Gastrocnemius medialis (tissue), 4 donors: ENCODE measurements around the gene TRAK1. TPM values are rescaled to one million over a fixed set of nuclear protein-coding genes. Genes with fewer than 3 reads are reported as not detected.

Source experiments
- ATAC-seq, 2 donors: fragments of 150-250 bp; one replicate each; pipeline ENCODE4 v1.9.1; 2016
- DNase-seq, 2 donors: peaks; one replicate each; pipeline ENCODE4 v3.0.0-alpha.2; 2019
- H3K27ac ChIP-seq, 4 donors: fragments of 200-600 bp; sonication (generic); 1 replicate in 1 of 4; 2 replicates in 3 of 4; pipeline ENCODE4 v1.5.1; 2016 to 2018; ENCODE audit warnings: mild to moderate bottlenecking in 2 of 4, moderate library complexity in 1 of 4
- H3K27me3 ChIP-seq, 3 donors: fragments of 200-600 bp; sonication (generic) in 2 of 3; 1 replicate in 1 of 3; 2 replicates in 2 of 3; pipeline versions ENCODE4 v1.5.1 to v1.6.0; 2016 to 2019; ENCODE audit warnings: mild to moderate bottlenecking in 1 of 3, moderate library complexity in 1 of 3
- H3K36me3 ChIP-seq, 2 donors: fragments of 200-600 bp; sonication (generic) in 1 of 2; one replicate each; pipeline ENCODE4 v1.5.1; 2017 to 2018
- H3K4me1 ChIP-seq, 2 donors: fragments of 200-600 bp; sonication (generic) in 1 of 2; one replicate each; pipeline ENCODE4 v1.5.1; 2016 to 2017; ENCODE audit warnings: mild to moderate bottlenecking in 2 of 2
- H3K4me3 ChIP-seq, 4 donors: fragments of 200-600 bp; sonication (generic) in 3 of 4; 1 replicate in 1 of 4; 2 replicates in 3 of 4; pipeline ENCODE4 v1.5.1; 2016 to 2019; ENCODE audit warnings: mild to moderate bottlenecking in 2 of 4
- H3K9me3 ChIP-seq, 3 donors: fragments of 200-600 bp; sonication (generic) in 2 of 3; 1 replicate in 1 of 3; 2 replicates in 2 of 3; pipeline ENCODE4 v1.5.1; 2016 to 2019
- CTCF ChIP-seq, 5 experiments: fragments of 450-650 bp in 3 of 5; fragments of 200-600 bp in 2 of 5; sonication (generic) in 2 of 5; IDR thresholded peaks in 4 of 5; conservative IDR thresholded peaks in 1 of 5; 1 replicate in 4 of 5; 2 replicates in 1 of 5; pipeline ENCODE4 v1.5.1; 2016 to 2019; ENCODE audit warnings: antibody characterized with exemption in 5 of 5, mild to moderate bottlenecking in 3 of 5, moderate library complexity in 3 of 5
- POLR2A ChIP-seq, 2 donors: fragments of 450-650 bp; IDR thresholded peaks; one replicate each; pipeline ENCODE4 v1.6.1; 2017; ENCODE audit warnings: antibody characterized with exemption in 2 of 2, mild to moderate bottlenecking in 2 of 2, moderate library complexity in 2 of 2
- in situ Hi-C, 4 donors: fragments of 200-750 bp; cut with MboI; loops; one replicate each; pipeline versions ENCODE4 v1.15.0 to v1.8.0; 2017; ENCODE audit warnings: low sequenced_read_pairs in 4 of 4
- intact Hi-C: fragments of 100-400 bp; cut with DNase I; formaldehyde crosslinking; loops from one replicate; pipeline ENCODE4 v1.15.1; 2023; ENCODE audit warnings: low total_unique reads
- total RNA-seq, 4 donors: library from RNA; depleted of rRNA; stranded (reverse); fragments of >200 nt; gene quantifications; one replicate each; pipeline versions ENCODE4 v1.1.0 to v1.2.3, GENCODE V29; 2016

TRAK1 gene
- total RNA-seq, 4 donors from 2014 or later: 59.5 to 109 (median 98.6) TPM

- TF ChIP-seq CTCF (IDR thresholded peaks at IDR 0.05 in 4 of 5, conservative IDR thresholded peaks at IDR 0.05 in 1 of 5) (no peak), POLR2A (IDR thresholded peaks at IDR 0.05) (no peak)
- ATAC-seq (no peak), DNase-seq (no peak)
- H3K27me3 ChIP-seq: no peaks in the 10 kb centered on the region
- in situ Hi-C loops: loop anchor here in 1 of 4 donors (5.0 kb wide), 1 partner anchor 82 kb away; no protein-coding TSS in a partner anchor
- no peak overlapping the region for H3K27ac ChIP-seq
- intact Hi-C loops: no loop called here
- H3K4me1 ChIP-seq: peaks cover 47 to 49% of the 10 kb centered on the region in 2 donors
- H3K9me3 ChIP-seq: no peaks in the 10 kb centered on the region
- no peak overlapping the region for H3K4me3 ChIP-seq
- H3K36me3 ChIP-seq: no peaks in the 10 kb centered on the region
These were observed 6.6 kb upstream of the TRAK1 start for GRCh38 chr3:42084586-42084985.

- in situ Hi-C loops (no loop called here), intact Hi-C loops (no loop called here)
- Histone ChIP-seq H3K27me3 (no peaks in the 10 kb centered on the region), H3K36me3 (no peaks in the 10 kb centered on the region), H3K9me3 (no peaks in the 10 kb centered on the region), H3K27ac (no peak overlapping the region), H3K4me3 (no peak overlapping the region), H3K4me1 (peaks cover 40 to 42% of the 10 kb centered on the region in 2 donors)
- no peak for TF ChIP-seq CTCF (IDR thresholded peaks at IDR 0.05 in 4 of 5, conservative IDR thresholded peaks at IDR 0.05 in 1 of 5)
- no peak for TF ChIP-seq POLR2A (IDR thresholded peaks at IDR 0.05)
- no peak for DNase-seq
- ATAC-seq: no peak
These were observed 5.3 kb upstream of the TRAK1 start for GRCh38 chr3:42085641-42086376.

- TF ChIP-seq CTCF (IDR thresholded peaks at IDR 0.05 in 4 of 5, conservative IDR thresholded peaks at IDR 0.05 in 1 of 5) (no peak), POLR2A (IDR thresholded peaks at IDR 0.05) (no peak)
- intact Hi-C loops (no loop called here), in situ Hi-C loops (no loop called here)
- Histone ChIP-seq H3K36me3 (no peaks in the 10 kb centered on the region), H3K27ac (peak overlapping the region in 1 of 4 donors; percentile 17), H3K27me3 (no peaks in the 10 kb centered on the region), H3K4me3 (no peak overlapping the region), H3K4me1 (peaks cover 34 to 40% of the 10 kb centered on the region in 2 donors), H3K9me3 (no peaks in the 10 kb centered on the region)
- DNase-seq: no peak
- no peak for ATAC-seq
These were observed 2.2 kb upstream of the TRAK1 start for GRCh38 chr3:42088803-42089530.

GRCh38 chr3:42092006-42092405 is 849 bp downstream of the TRAK1 start:
- intact Hi-C loops: loop anchor here (10.0 kb wide), 2 partner anchors 1637 to 1777 kb away; partner anchors contain the start of gene RPL14
- peak overlapping the region in 3 of 4 donors; percentile 11 to 43 (median 40) for H3K4me3 ChIP-seq
- no peaks in the 10 kb centered on the region for H3K36me3 ChIP-seq
- in situ Hi-C loops: loop anchor here in 3 of 4 donors (5.0 to 10.0 kb wide), 3 partner anchors 77 to 200 kb away; no protein-coding TSS in a partner anchor
- no peaks in the 10 kb centered on the region for H3K9me3 ChIP-seq
- DNase-seq (no peak), ATAC-seq (no peak)
- TF ChIP-seq POLR2A (IDR thresholded peaks at IDR 0.05) (no peak), CTCF (IDR thresholded peaks at IDR 0.05 in 4 of 5, conservative IDR thresholded peaks at IDR 0.05 in 1 of 5) (no peak)
- peaks cover 36 to 41% of the 10 kb centered on the region in 2 donors for H3K4me1 ChIP-seq
- peak overlapping the region; percentile 80 to 86 (median 84) for H3K27ac ChIP-seq
- no peaks in the 10 kb centered on the region for H3K27me3 ChIP-seq
